ENCODE measurements around the gene SLC24A5. TPM values are rescaled to one million over a fixed set of nuclear protein-coding genes. Genes with fewer than 3 reads are reported as not detected.

Gene SLC24A5
- total RNA-seq, 1 donor from 2014 or later: not detected

DNA sequence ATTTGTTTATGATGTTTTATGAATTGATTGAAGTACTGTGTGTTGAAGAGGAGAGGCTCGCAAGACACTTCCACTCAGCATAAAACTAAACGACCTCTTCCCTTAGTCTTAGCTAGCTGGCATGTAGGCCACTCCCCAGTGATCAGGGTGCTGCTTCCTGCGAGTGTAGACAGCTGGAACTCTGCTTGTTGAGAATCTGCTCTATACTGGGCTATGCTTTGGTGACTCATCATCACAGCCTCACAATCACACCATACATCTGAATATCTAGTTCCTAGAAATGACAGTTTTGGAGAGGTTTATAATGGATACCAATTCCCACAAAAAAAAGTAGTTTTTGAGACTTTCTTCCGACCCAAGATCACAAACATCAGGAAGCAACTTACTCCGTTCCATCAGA is 1.5 kb upstream of the SLC24A5 start:
- no peak for ATAC-seq

DNA sequence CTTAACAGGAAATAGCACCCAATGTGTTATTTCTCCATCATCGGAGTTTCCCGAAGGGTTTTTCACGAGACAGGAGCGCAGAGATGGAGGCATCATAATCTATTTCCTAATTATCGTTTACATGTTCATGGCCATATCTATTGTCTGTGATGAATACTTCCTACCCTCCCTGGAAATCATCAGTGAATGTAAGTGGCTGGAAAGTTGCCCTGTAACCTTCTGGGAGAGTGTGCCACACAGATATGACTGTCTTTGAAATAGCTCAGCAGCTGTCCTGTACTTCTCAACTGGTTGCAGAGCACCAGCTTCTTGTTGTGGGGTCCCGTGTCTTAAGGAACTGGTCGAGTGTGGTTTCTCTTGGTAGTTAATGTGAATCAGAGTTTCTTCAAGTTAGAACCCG is 1.1 kb downstream of the SLC24A5 start:
- ATAC-seq: no peak

DNA sequence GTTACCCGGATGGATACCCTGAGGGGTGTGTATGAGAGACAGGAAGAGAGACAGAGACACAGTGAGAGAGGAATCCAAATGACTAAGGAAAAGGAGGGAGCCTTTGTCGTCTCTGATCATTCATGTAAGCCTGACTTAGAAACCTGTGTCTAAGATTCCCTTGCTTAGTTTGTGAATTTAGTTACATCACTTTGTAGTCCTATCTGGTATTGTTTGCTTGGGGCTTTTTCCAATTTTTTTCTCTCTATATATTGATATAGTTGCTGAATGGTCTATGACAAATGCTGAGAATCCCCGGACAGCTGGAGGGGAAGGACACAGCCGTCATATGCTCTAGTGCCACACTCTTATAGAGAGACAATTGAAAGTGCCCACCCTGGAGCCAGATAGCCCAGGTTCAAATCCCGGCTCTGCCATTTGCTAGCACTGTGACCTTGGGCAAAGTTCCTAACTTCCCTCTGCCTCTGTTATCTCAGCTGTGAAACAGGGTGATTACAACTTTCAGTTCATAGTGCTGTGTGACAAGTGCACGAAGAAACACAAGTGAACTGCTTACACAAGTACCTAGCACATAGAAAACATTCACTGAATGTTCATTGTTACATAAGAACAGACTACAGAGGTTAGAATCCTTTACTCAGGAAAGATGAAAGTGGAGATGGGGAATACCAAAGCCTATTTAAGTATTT is 6.0 kb downstream of the SLC24A5 start:
- no peak for ATAC-seq

DNA sequence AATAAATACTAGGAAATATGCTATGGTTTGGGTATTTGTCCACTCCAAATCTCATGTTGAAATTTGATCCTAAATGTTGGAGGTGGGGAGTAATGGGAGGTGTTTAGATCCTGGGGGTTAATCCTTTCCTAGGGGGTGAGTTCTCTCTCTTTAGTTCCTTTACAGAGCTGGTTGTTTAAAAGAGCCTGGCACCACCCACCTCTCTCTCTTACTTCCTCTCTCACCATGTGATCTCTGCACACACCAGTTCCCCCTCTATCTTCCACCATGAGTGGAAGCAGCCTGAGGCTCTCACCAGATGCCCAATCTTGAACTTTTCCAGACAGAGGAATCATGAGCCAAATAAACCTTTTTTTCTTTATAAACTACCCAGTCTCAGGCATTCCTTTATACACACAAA is 10.5 kb downstream of the SLC24A5 start:
- ATAC-seq: no peak

DNA sequence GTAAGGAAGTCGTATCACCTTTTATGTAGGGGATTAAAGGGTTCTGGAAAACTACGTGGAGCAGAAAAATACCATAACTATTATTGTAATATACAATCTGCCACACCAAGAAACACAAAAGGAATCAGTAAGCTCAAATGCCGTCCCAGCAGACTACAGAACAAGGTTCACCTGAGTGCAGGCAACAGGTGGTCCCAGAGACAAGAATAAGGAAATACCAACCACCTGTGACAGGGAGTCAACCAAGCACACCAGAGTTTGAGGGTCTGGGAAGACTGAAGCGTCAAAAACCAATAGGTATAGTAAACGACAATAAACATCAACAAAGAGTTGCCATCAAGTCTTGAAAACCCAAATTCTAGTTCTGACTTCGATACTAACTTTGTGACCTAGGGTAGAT is 12.1 kb downstream of the SLC24A5 start:
- ATAC-seq: no peak

- ATAC-seq: no peak
Observed at GRCh38 chr15:48143856-48144255, 23.1 kb downstream of the SLC24A5 start.

DNA sequence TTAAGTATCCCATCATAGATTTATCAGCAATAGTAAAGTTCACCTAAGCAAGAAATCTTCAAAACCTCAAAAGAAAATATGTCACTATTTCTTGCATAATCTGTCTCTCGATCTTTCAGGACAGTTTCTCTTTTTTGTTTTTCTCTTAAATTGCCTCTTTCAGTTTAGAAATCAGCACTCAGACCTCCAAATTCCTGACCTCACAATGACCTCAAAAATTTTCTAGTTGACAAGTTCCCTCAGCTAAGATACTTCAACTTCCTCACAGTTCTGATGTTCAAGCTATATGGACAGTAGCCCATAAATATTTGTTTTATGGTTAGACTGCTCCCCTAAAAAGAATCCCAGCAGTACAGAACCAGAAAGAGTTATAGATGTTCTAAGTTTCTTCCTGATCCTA is 24.1 kb downstream of the SLC24A5 start:
- no peak for ATAC-seq

- no peak for ATAC-seq
Observed at GRCh38 chr15:48145923-48146322, 25.1 kb downstream of the SLC24A5 start.

DNA sequence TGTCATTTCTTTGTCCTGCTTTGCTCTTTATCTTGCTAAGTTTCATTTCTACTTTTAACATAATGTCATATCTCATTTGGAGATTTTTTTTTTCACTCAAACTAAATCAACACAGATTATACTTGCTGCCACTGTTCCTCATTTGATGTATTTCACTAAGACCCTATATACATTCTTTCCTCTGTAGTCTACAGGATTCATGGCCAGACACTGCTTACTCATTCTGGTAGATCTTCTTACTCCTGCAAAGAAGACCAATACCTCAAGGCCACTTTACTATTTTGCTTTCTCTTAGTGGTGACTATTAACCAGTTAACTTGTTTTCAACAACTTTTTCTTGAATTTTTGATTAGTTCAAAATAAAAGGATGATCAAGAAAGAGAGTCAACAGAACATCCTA is 26.6 kb downstream of the SLC24A5 start:
- ATAC-seq: no peak

DNA sequence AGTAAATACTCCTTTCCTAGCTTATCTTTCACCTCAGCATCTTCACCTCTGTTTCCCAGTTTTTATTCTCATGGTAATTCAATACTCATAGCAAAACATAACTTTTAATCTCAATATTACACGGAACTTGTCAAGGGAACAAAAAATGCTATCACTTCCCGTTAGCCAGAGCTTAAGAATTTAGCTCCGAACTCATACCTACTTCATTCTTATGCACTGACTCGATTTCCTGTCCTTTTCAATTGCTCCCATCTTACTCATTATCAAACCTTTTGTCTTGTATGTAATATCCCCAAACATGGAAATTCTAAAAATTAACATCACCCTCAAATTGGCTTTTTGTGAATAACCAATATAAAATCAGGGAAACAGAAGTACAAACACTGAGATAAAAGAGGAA is 29.1 kb downstream of the SLC24A5 start:
- ATAC-seq: no peak

GRCh38 chr15:48153526-48153925 is 32.7 kb downstream of the SLC24A5 start:
- ATAC-seq: no peak

DNA sequence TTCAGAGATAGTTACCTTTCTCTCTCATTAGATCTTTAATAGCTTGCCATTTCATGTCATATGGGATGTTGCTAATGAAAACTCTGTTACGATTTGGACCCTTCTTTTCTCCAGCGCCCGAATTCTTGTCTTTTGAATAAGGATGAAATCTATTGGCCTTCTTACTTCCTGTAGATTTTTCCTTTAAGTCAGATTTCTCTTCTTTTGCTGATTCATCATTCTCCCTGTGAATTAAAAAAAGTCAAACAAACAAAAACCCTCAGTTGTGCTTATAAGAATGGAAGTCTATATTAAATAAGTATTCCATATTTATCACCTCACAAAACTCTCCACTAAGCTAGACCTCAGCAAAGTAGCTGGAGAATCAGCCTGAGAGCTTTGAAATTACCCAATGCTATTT is 47.8 kb downstream of the SLC24A5 start:
- no peak for ATAC-seq

- ATAC-seq: no peak
Observed at GRCh38 chr15:48170981-48171380, 50.2 kb downstream of the SLC24A5 start.

DNA sequence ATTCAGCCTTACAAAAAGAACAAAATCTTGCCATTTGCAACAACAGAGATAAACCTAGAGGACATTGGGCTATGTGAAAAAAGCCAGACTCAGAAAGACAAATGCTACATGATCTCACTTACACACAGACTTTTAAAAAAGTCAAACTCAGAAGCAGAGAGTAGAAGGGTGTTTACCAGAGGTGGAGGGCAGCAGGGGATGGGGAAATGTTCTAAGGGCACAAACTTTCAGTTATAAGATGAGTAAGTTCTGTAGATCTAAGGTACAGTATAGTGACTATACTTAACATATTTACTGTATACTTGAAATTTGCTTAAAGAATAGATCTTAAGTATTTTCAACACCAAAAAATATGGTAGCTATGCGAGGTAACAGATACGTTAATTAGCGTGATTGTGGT is 54.3 kb downstream of the SLC24A5 start:
- no peak for ATAC-seq

DNA sequence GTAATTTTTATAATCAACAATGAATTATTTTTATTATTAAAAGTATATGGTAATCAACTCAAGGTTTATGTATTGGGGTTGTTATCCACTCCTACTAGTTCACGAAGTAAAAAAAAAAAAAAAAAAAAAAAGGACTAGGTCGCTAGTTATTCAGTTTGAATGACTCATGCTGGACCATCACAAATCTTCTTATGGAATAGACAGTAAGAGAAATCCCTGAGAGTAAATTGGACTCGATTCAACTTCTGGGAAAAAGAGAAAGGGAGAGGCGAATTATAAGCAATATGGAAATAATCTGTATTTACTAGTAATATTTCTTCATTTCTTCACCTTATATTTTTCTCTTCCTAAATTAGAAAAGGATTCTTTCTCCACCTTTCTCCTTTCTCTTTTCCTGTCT is 55.3 kb downstream of the SLC24A5 start:
- no peak for ATAC-seq

DNA sequence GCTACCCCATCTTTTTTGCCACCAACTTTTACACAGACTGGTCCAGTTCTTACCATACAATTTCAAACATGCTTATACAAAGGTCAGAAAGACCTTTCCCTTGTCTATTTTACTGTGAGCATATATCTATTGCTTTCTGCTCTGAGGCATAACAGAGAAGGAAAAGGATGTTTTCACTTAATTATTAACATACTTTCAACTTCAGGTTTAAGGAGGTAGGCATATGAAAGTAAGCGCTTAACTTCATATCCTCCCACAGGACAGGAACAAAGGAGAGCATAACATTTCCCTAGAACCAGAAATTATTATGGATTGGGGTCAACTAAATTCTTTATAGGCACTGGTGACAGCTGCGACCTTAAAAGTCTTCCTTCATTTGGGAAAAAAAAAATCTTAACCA is 56.2 kb downstream of the SLC24A5 start:
- ATAC-seq: no peak

- ATAC-seq: peak; percentile 20
Observed at GRCh38 chr15:48177383-48177765, 56.6 kb downstream of the SLC24A5 start.

DNA sequence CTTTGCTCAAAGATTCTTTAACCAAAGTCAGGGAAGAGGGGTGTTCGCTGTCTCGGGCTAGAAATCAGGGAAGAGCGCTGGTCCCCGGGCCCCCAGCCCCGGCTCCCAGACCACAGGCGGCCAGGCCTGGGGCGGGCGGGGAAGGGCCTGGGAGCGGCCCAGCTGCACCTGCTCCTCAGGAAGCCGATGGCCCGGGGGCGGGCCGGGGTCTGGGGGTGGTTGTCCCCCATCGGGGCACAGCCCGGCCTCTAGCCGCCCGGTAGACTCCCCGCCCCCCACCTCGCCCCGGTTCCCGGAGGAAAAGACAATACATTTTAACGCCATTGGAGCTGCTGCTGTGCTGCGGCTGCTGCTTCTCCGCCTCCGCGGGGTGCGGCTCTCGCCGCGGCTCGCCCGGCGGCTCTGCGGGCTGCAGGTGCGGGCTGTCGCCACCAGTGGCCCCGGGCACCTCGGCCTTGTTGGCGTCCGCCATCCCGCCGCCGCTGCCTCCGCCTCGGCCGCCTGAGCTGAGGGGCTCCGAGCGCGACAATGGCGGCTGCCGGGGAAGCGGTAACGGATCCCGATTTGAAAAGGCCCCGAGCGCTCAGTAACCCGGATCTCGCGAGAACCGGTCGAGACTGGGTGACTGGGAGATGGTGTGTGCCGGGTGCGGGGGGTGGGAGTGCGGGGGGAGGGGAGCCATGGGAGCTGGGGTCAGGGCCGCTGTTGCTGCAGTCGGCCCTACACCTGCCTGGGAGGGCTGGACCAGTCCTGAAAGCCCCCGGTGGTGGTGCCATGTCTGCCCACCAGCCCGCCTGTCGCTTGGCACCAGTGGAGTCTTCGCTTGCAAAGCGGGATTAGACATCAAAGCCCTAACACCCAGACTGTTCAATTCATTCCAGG is 57.2 kb downstream of the SLC24A5 start, which contains the start of gene MYEF2:
Gene MYEF2 (minus strand): TSS at position 530 of the 882 bp plus-strand sequence. CDS start 58 bp downstream, at position 472.
- ATAC-seq: peak; percentile 39

GRCh38 chr15:48178648-48178931 is 57.8 kb downstream of the SLC24A5 start:
- ATAC-seq: no peak

- ATAC-seq: no peak
Observed at GRCh38 chr15:48182749-48183148, 62.0 kb downstream of the SLC24A5 start.

- ATAC-seq: no peak
Observed at GRCh38 chr15:48185529-48185928, 64.7 kb downstream of the SLC24A5 start.

DNA sequence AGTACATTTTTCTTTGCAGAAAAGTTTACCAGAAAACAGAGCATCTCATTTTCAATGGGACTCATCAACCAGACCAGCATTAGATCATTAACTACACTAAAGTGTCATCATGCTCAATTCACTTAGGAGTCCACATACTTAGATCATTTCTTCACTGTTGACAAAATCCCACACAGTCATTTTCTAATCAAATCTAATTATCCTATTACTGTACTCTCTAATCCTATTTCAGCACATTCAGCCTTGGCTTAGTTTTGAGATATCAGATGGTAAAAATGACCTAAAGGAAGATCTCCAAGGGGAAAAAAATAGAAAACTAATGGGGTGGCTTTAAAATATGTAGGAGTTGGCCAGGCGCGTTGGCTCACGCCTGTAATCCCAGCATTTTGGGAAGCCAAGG is 65.5 kb downstream of the SLC24A5 start:
- no peak for ATAC-seq

- no peak for ATAC-seq
Observed at GRCh38 chr15:48190932-48191573, 70.3 kb downstream of the SLC24A5 start.
